ENCODE measurements around the gene PLA2G2A. TPM values are rescaled to one million over a fixed set of nuclear protein-coding genes. Genes with fewer than 3 reads are reported as not detected.

PLA2G2A gene
- total RNA-seq, 2 donors from 2014 or later: 376 to 1,124 TPM

DNA sequence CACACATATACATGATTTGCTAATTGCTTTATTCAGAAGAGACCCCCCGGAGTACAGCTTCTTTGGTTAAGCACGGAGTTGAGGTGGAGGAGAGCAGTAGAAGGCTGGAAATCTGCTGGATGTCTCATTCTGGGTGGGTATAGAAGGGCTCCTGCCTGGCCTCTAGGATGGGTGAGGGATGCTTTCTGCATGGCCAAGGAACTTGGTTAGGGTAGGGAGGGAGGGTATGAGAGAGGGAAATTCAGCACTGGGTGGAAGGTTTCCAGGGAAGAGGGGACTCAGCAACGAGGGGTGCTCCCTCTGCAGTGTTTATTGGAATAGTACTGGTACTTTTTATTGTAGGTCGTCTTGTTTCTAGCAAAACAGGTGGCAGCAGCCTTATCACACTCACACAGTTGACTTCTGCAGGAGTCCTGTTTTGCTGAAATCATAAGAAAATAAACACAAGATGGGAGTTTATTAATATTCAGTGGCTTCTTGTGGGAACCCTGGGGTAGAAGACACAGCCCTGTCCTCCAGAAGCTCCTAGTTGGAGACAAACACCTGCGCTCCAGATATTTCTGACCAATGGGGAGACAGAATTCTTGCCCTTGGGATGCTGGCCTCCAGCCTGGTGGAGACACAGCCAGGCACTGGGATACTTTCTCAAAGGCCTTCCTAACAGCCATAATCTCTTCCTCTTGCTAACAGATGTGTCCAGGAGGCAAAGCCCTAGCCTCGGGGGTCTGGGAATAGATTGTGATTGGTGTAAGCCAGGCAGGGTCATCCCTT is 3.8 kb downstream of the PLA2G2A start:
- peak; percentile 1 to 5 for ATAC-seq
- DNase-seq: no peak
- intact Hi-C loops (cut with DNase I): loop anchor here (2.0 to 10.0 kb wide), 4 partner anchors 117 to 177 kb away; no protein-coding TSS in a partner anchor

DNA sequence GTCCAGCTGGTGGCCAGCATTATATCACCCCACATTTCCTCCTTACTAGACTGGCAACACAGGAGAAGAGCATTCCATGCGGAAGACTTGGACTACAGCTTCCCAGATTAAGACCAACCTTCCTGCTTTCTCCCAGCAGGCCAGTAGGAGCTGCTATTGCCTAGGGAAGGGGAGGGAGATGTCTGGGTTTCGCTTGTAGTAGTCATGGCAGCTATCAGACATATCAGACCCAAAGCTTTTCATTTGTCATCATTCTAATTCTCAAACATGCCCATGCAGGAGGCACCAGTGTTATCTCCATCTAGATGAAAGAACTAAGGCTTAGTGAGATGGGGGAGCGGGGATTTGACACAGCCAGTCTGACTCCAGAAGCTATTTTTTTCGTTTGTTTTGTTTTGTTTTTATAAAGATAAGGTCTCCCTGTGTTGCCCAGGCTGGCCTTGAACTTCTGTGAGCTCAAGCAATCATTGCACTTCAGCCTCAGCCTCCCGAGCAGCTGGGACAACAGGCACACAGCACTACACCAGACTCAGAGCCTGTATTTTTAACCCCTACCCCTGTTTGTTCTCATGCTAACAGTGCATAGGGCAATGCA is 4.5 kb downstream of the PLA2G2A start:
- ATAC-seq (peak; percentile 80 to 83), DNase-seq (peak; percentile 58)
- intact Hi-C loops (cut with DNase I): loop anchor here (2.0 to 10.0 kb wide), 4 partner anchors 117 to 178 kb away; no protein-coding TSS in a partner anchor

DNA sequence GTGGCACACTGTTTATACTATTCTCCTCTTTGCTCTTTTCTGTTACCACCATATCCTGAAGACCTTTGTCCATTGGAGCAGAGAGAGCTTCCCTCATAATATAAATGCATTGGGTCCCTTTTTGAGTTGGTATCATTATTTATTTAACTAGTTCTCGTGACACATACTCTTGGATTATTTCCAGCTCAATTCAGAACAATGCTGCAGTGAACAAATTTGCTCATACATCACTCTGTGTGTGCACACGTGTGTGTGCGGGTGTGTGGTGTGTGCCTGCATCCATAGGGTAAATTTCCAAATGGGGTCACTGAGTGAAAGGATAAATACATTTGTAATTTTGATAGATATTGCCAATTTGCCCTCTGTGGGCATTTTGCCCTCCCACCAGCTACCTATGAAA is 5.8 kb downstream of the PLA2G2A start:
- intact Hi-C loops (cut with DNase I): loop anchor here (2.0 to 10.0 kb wide), 3 partner anchors 121 to 179 kb away; no protein-coding TSS in a partner anchor
- ATAC-seq (no peak), DNase-seq (no peak)

DNA sequence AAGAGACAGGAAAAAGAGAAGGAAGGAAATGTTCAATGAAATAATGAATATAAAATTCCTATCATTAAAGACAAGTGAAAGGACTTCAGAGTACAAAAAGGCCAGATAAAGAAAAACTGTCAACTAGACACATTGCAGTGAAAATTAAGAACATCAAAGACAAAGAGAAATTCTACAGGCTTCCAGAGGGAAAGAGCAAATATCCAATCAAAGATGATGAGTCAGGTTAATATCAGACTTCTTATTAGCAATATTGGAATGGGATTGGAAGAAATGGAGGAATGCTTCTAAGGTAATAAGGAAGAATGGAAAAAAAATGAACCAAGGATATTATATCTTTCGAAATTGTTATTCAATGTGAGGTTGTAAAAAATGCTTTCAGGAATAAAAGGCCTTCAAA is 7.8 kb downstream of the PLA2G2A start:
- intact Hi-C loops (cut with DNase I): loop anchor here in 1 of 2 donors (10.0 kb wide), 2 partner anchors 123 to 173 kb away; no protein-coding TSS in a partner anchor
- no peak for ATAC-seq
- DNase-seq: no peak

DNA sequence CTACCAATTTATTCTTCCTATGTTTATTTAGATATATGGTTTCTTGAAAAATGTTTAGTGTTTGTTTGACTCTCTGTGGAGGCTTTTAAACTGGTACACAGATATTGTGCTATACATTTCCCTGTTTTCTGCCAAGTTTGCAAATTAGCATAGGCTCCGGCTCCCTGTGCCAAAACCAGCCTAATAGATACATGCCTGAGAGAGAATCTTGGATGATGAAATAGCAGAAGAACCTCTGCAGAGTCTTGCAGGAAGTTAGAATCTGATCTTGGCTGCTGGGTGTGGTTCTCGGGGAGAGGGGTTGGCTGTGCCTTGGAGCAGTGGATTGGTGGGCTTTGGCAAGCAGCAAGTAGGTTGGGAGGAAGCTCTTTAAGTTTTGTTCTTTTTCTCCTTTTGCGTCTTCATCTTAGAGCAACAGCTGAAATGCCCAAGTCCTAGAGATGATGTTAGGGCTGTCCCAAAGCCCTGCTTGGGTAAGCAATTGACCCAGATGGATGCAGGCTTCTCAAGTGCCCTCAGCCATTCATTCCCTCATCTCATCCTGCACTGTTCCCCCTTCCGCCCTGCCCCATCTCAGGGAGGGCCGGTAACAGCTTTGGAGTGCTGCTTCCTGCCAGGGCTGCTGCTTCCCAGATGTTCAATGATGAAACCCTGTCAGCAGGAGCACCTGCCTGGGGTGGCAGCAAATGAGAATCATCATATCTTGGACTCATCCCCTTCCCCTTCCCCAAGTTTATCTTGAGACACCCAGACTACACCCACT is 9.3 kb downstream of the PLA2G2A start:
- peak in 1 of 2 donors; percentile 44 for ATAC-seq
- intact Hi-C loops (cut with DNase I): loop anchor here in 1 of 2 donors (10.0 kb wide), 2 partner anchors 125 to 175 kb away; no protein-coding TSS in a partner anchor
- DNase-seq: no peak

DNA sequence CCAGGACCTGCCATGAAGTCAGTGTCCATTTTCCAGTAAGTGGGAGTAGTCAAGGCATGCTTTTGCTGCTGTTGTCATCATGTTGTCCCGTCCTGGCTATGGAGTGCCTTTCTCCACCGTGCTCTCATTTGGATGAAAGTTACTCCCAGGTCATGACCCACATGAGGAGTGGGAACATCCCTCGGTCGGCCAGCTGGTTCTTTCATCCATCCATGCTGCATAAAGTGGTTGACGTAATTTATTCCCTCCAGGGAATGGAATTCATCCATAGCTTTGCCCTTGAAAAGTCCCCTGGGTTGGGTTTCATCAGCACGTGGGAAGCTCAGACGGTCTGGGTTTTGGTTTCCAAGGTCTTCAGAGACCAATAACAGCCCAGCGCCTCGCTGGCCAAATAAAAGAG is 11.6 kb downstream of the PLA2G2A start:
- peak; percentile 71 to 87 for ATAC-seq
- DNase-seq: peak; percentile 74
- intact Hi-C loops (cut with DNase I): no loop called here

DNA sequence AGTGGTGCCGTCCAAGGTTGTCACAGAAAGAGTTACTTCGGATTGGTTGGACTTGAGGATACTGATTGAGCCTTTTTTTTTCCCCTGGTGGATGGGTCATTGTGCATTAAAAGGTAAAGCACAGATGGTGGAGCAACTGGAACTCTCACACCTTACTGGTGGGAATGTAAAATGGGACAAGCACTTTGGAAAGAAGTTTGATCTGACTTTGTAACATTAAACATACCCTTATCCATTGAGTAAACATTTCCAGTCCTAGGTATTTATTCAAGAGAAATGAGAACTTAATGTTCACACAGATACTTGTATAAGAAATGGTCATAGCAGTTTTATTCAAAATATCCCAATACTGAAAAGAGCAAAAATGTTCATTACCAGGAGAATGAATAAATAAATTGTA is 14.9 kb downstream of the PLA2G2A start:
- intact Hi-C loops (cut with DNase I): no loop called here
- DNase-seq: no peak
- ATAC-seq: no peak

DNA sequence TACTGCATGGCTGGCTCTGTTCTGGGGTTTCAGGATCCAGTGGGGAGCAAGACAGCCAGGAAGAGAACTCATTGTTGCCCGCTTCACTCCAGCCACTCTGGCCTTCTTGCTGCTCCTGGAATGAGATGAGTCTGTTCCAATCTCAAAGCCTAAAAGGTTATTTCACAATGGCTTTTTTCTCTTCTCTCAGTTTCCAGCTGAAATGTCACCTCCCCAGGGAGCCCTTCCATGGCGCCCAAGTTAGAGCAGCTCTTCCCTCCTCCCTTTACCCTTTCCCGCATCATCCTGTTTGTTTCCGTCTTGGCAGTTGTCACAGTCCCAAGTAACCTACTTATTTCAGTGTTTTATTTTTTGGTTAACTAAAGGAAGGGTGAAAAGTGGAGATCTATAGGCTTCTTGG is 15.8 kb downstream of the PLA2G2A start:
- DNase-seq: no peak
- intact Hi-C loops (cut with DNase I): no loop called here
- ATAC-seq: no peak

DNA sequence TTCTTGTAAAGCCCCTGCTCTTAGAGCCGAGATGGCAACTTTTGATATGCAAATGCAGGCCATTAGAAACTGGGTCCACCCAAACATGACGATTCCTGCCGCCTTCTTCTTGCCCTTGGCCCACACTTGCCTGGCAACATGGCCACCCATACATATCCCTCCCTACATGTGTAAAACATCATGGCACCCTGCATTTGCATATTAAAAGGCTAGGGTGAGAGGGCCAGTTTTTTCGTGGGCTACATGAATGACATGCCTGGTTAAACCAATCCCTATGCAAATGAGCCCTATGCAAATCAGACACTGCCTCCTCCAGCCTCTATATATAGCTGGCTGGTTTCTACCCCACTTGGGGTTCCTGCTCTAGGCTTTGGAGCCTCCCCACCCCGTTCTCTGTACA is 18.8 kb downstream of the PLA2G2A start:
- ATAC-seq: no peak
- no peak for DNase-seq
- intact Hi-C loops (cut with DNase I): no loop called here

DNA sequence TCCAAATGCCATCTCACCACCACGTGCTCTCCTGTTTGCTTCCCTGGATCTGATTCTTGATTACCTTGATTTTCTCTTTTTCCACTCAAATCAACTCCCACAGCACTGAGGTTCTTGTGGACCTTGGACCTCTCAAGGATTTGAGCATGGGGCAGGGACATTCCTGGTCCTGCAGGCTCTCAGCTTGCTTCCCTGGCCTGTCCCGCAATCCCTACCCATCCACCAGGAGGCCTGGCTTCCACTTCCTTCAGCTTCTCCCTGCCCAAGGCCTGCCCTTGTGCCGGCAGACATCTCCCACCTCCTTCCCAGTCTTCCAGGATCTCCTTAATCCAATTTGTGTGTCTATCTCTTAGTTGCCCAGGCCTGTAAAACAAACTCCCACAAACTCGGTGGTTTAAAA is 21.6 kb downstream of the PLA2G2A start:
- intact Hi-C loops (cut with DNase I): no loop called here
- ATAC-seq (no peak), DNase-seq (no peak)

DNA sequence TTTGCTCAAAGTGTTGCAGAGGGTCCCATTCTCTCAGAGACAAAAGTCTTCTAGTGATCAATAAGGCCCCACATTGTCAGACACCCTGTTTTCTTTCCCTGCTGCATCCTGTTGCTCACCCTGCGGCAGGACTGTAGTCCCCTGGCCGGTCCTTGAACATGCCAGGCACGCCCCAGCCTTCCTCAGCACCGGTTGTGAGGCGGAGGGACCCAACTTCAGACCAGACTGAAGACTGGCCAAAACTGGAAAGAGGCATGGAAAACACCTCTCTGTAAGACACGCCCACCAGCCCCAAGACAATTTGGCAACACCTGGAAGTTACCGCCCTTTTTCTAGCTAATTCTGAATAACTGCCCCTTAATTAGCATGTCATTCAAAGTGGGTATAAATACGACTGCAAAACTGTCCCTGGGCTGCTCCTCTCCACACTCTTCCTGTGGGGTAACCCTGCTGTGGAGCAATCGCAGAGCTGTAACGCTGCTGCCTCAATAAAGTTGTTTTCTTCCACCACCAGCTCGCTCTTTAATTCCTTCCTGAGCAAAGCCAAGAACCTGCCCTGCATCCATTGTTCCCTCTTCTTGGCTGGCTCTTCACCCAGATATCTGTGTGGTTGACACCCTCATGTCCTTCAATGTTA is 23.8 kb downstream of the PLA2G2A start:
- ATAC-seq (no peak), DNase-seq (no peak)
- intact Hi-C loops (cut with DNase I): no loop called here

DNA sequence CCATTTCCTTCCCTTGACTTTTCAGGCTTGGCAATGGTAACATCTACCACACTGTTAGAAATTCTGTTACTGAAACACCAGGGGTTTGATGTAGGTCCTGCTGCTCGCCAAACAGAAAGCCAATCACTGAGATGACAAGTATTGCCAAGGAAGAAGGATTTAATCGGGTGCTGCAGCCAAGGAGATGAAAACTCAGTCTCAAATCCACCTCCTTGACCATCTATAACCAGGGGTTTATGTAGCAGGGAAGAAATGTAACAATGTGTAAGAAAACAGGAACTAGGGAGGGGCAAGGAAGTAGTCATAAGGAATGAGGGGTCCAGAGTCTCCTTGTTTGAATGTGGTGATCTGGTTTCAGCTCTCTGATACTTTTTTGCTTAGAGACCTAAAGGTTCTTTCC is 25.4 kb downstream of the PLA2G2A start:
- DNase-seq (no peak), ATAC-seq (no peak)
- intact Hi-C loops (cut with DNase I): no loop called here

DNA sequence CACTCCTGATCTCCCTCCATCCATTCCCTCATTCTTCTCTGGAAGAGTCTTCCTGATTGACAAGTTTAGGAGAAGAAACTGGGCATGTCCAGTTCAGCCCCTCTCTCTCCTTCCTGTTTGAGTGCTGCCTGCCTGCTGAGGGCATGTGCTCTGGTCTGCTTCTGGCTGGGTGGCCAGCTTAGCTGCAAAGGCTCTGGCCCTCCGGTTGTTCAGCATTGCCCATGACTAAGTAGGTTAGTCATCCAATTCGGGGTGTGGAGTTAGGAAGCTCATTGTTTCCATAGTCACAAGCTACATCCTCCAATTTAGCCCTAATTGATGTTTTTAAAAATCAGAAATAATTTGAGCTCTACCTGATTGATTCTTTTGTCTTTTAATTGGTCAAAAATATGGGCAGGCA is 30.4 kb downstream of the PLA2G2A start:
- DNase-seq (no peak), ATAC-seq (peak in 1 of 2 donors; percentile 74)
- intact Hi-C loops (cut with DNase I): no loop called here

DNA sequence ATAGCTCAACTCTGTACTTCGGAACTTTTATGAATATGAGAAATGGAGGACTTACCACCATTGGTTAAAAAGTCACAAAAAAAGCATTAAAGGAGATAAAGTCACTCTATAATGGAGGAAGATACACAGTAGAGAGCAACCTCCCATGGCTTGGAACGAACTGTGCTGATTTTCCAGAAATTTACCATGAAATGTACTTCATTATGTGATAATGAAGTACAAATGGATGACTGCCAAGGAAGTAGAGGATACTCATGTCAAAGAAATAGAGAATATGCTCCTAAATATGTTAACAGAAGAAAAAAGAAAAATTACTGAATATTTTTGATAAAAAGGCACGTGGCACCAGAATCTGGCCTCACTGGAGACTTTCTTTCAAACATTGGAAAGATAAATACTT is 32.4 kb downstream of the PLA2G2A start:
- intact Hi-C loops (cut with DNase I): no loop called here
- ATAC-seq (no peak), DNase-seq (no peak)

DNA sequence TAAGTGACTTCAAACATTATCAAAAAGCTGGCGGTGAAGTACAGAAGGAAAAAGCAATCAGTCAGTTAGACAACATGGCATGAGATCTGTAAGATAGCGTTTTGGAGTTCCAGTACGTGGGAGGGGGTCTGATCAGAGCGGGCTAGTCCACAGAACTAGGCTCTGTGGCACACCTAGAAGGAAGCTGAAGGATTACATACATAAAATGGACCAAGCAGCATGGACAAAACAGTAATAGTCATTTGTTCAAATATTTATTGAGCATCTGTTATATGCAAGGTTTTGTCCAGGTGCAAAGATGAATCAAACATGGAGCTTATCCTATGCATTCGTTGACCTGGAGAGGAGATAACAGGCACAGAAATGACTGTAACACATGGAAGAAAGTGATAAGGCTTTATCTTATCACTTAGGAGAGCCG is 33.1 kb downstream of the PLA2G2A start:
- DNase-seq (no peak), ATAC-seq (no peak)
- intact Hi-C loops (cut with DNase I): no loop called here

DNA sequence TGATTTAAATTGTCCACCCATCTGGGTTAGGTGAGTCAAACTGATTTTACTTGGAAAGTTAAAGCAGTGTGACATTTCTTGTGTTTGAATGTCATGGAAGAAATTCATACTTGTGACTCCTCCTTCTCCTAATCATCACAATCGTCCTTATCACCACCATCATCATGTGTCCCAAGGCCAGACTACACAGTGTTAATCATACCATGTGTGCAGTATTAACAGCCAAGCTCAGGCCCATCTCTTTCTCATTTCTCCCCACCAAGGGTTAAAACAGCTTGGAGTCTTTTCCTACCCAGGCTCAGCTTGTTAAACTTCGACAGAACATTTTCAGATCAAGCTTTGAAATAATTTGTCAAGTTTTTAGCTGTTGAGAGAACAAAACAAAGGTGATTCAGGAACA is 33.5 kb downstream of the PLA2G2A start:
- ATAC-seq (no peak), DNase-seq (no peak)
- intact Hi-C loops (cut with DNase I): no loop called here

DNA sequence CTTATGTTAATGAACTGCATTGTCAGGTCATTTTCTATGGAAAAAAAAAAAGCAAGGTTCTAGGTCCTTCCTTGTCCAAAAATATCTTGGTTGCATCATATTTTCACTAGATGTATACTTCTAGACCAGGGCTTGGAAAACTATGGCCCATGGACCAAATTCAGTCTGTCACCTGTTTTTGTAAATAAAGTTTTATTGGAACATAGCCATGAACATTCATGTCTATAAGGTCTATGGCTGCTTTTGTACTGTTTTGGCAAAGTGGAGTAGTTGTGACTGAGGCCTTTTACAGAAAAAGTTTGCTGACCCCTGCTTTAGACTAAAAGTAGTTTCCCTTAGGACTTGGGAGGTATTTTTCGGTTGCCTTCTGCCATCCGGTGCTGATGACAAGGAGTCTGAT is 36.8 kb downstream of the PLA2G2A start:
- ATAC-seq: no peak
- no peak for DNase-seq
- intact Hi-C loops (cut with DNase I): no loop called here

DNA sequence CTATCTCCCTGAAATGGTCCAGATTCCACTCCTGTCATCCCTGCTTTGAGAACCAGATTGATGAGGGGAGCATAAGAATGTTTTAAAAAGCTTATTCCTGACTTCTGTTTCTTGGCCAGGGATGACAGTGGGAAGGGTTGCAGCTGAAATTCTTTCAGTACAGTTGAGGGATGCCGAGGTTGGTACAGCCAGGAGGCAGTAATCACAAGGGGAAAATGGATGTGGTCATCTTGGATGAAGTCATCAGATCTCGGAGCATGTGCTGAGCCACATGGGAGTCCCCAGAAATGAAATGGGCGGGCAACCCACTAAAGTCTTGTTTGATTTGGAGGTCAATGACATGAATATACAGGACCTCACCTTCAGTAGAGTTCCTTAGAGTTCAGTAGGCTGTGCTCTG is 37.3 kb downstream of the PLA2G2A start:
- intact Hi-C loops (cut with DNase I): no loop called here
- ATAC-seq (peak in 1 of 2 donors; percentile 63), DNase-seq (no peak)

DNA sequence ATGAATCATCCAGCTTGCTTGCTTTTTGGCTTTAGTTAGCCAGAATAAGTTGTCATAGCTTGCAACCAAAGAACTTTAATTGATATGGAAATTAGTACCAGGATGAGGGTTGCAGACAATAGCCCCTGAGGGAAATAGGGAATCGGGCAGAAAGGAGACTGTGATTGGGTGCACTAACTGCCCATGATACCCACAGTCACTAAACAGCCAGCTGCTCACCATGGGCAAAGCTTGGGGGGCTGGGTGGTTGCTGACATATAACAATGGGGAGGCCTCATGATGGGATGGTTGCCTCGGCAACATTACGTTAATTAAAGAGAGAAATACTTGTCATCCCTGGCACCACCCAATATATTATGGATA is 38.2 kb downstream of the PLA2G2A start:
- ATAC-seq: no peak
- intact Hi-C loops (cut with DNase I): no loop called here
- no peak for DNase-seq
